Subcutaneous adipose tissue (tissue), 4 donors: ENCODE measurements around the gene OXSR1. TPM values are rescaled to one million over a fixed set of nuclear protein-coding genes. Genes with fewer than 3 reads are reported as not detected.

Experiments
- total RNA-seq, 4 donors: library from RNA; depleted of rRNA; stranded (reverse); fragments of >200 nt; gene quantifications; one replicate each; pipeline ENCODE4 v1.1.0, GENCODE V29; 2016
- TF ChIP-seq, protein P1 (sequence below): fragments of 450-650 bp; IDR thresholded peaks from one replicate; pipeline ENCODE4 v1.5.1; 2016; ENCODE audit warnings: low read depth, mild to moderate bottlenecking, control low read depth, antibody characterized with exemption, moderate library complexity

OXSR1 gene
- total RNA-seq, 4 donors from 2014 or later, result 30.0 to 49.6 (median 33.0) TPM

GRCh38 chr3:38250198-38250597 lies 84.9 kb downstream of the OXSR1 start:
- TF ChIP-seq, protein P1, sequence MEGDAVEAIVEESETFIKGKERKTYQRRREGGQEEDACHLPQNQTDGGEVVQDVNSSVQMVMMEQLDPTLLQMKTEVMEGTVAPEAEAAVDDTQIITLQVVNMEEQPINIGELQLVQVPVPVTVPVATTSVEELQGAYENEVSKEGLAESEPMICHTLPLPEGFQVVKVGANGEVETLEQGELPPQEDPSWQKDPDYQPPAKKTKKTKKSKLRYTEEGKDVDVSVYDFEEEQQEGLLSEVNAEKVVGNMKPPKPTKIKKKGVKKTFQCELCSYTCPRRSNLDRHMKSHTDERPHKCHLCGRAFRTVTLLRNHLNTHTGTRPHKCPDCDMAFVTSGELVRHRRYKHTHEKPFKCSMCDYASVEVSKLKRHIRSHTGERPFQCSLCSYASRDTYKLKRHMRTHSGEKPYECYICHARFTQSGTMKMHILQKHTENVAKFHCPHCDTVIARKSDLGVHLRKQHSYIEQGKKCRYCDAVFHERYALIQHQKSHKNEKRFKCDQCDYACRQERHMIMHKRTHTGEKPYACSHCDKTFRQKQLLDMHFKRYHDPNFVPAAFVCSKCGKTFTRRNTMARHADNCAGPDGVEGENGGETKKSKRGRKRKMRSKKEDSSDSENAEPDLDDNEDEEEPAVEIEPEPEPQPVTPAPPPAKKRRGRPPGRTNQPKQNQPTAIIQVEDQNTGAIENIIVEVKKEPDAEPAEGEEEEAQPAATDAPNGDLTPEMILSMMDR, result no peak

- TF ChIP-seq, protein P1, result no peak
These were observed 85.9 kb downstream of the OXSR1 start for GRCh38 chr3:38251197-38251596.

DNA sequence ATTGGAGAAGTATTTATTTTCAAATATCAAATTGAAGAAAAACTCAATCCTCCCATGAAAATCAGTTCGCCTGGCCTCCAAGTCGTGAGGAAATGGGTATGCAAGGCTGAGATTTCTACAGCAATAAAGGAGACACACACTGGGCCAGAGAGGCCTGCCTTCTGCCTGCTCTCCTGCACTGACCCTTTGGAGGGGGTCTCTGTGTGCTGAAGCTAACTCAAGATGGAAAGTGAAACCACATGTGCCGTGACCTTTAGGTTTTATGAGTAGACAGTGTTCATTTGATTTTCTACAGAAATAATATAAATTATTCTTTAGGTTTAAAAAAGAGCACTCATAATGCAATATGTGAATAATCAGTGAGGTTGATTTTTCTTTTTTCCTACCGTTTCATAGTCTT lies 88.4 kb downstream of the OXSR1 start:
- TF ChIP-seq, protein P1, result no peak

GRCh38 chr3:38254872-38255271 lies 89.5 kb downstream of the OXSR1 start:
- TF ChIP-seq, protein P1, result no peak

- TF ChIP-seq, protein P1, result no peak
These were observed 90.3 kb downstream of the OXSR1 start for GRCh38 chr3:38255627-38256026.

GRCh38 chr3:38257583-38257982 lies 92.2 kb downstream of the OXSR1 start:
- TF ChIP-seq, protein P1, result no peak

DNA sequence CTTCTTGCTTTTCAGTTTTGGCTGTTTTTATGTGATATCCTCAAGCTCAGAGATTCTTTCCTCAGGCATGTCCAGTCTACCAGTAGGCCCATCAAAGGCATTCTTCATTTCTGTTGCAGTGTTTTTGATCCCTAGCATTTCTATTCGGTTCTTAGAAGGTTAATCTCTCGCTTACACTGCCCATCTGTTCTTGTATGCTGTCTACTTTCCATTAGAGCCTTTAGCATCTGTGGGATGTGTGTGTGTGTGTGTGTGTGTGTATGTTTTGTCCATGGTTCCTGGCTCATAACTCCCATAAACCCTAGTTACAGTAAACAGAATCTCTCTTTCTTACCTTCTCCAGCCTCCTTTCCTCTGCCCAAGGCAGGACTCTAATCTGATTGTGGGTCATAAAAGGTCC lies 95.1 kb downstream of the OXSR1 start:
- TF ChIP-seq, protein P1, result no peak
